Measurements from ENCODE around the gene IGFALS.

The IGFALS gene

GRCh38 chr16:1821861-1822611 is 28.5 kb upstream of the IGFALS start:
- no peak for DNase-seq (ENCODE audit: low read depth in 2 of 2)
- TF ChIP-seq CTCF (IDR thresholded peaks at IDR 0.05; ENCODE audit: low read depth, low read length), result no peak
- H3K4me3 ChIP-seq (replicated peaks in 1 of 2; ENCODE audit: low read depth in 2 of 2, low read length in 2 of 2), result no peak overlapping the region

- no peak for TF ChIP-seq CTCF (IDR thresholded peaks at IDR 0.05; ENCODE audit: low read depth, low read length)
- DNase-seq (ENCODE audit: low read depth in 2 of 2), result no peak
- no peak overlapping the region for H3K4me3 ChIP-seq (replicated peaks in 1 of 2; ENCODE audit: low read depth in 2 of 2, low read length in 2 of 2)
Measured at GRCh38 chr16:1820946-1821290, 27.4 kb upstream of the IGFALS start.

GRCh38 chr16:1820096-1820945 is 26.8 kb upstream of the IGFALS start:
- no peak for TF ChIP-seq CTCF (IDR thresholded peaks at IDR 0.05; ENCODE audit: low read depth, low read length)
- H3K4me3 ChIP-seq (replicated peaks in 1 of 2; ENCODE audit: low read depth in 2 of 2, low read length in 2 of 2), result no peak overlapping the region
- no peak for DNase-seq (ENCODE audit: low read depth in 2 of 2)

GRCh38 chr16:1819611-1820010 is 26.1 kb upstream of the IGFALS start:
- no peak for DNase-seq (ENCODE audit: low read depth in 2 of 2)
- no peak overlapping the region for H3K4me3 ChIP-seq (replicated peaks in 1 of 2; ENCODE audit: low read depth in 2 of 2, low read length in 2 of 2)
- TF ChIP-seq CTCF (IDR thresholded peaks at IDR 0.05; ENCODE audit: low read depth, low read length), result no peak

- DNase-seq (ENCODE audit: low read depth in 2 of 2), result no peak
- no peak overlapping the region for H3K4me3 ChIP-seq (replicated peaks in 1 of 2; ENCODE audit: low read depth in 2 of 2, low read length in 2 of 2)
- no peak for TF ChIP-seq CTCF (IDR thresholded peaks at IDR 0.05; ENCODE audit: low read depth, low read length)
Measured at GRCh38 chr16:1818873-1819525, 25.5 kb upstream of the IGFALS start.

GRCh38 chr16:1818204-1818872 is 24.8 kb upstream of the IGFALS start:
- no peak for DNase-seq (ENCODE audit: low read depth in 2 of 2)
- no peak for TF ChIP-seq CTCF (IDR thresholded peaks at IDR 0.05; ENCODE audit: low read depth, low read length)
- H3K4me3 ChIP-seq (replicated peaks in 1 of 2; ENCODE audit: low read depth in 2 of 2, low read length in 2 of 2), result no peak overlapping the region

Data from cardiac fibroblast (primary cell).